ENCODE measurements around the gene HLF. TPM values are rescaled to one million over a fixed set of nuclear protein-coding genes. Genes with fewer than 3 reads are reported as not detected.
A peak's percentile ranks its signal among the peaks of the same experiment; 100 is the strongest.

Gene HLF
- total RNA-seq, 3 donors from 2014 or later: 11.8 to 21.4 (median 13.4) TPM

DNA sequence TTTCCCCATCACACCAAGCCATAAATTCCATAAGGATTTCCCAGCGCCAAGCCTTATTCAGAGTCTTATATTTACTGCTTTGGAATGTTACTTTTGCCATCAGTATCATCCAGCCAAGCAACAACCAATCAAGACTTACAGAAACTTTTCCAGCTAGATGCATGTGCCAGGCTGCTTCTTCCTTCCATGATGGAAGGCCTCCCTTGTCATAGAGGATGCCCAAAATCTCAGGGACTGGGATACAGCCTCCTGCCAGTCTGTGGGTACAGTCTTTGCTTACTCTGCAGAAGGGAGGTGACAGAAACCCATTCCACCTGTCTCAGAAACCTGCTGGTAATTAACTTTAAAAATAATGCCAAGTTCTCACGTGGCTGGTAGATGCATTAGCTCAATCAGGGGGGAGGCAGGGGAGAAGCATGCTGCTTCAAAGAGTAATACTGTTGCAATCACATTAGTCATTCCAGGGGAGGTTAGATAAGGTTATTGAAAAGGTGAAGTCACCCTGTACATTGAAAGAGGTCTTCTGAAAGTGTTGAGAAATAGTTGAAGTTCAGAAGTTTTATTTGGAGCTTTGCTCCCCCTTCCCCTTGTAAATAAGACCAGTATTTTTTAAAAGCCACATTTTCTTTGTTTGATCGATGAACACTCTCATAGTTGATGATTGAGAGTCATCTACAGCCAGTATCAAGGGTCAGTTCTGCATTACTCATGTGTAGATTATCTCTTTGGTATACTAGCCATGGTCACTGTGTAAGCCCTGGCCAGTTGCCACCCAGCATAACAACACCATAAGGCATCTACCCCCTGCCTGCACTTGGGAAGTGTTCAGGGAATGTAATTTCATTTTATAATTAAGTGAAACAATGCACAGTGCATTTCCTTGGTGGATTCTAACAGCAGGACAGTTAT is 22.2 kb downstream of the HLF start:
- no peak overlapping the region for H3K4me3 ChIP-seq
- H3K36me3 ChIP-seq: no peaks in the 10 kb centered on the region
- H3K9me3 ChIP-seq: no peaks in the 10 kb centered on the region
- H3K27me3 ChIP-seq: no peaks in the 10 kb centered on the region
- TF ChIP-seq, protein P1, sequence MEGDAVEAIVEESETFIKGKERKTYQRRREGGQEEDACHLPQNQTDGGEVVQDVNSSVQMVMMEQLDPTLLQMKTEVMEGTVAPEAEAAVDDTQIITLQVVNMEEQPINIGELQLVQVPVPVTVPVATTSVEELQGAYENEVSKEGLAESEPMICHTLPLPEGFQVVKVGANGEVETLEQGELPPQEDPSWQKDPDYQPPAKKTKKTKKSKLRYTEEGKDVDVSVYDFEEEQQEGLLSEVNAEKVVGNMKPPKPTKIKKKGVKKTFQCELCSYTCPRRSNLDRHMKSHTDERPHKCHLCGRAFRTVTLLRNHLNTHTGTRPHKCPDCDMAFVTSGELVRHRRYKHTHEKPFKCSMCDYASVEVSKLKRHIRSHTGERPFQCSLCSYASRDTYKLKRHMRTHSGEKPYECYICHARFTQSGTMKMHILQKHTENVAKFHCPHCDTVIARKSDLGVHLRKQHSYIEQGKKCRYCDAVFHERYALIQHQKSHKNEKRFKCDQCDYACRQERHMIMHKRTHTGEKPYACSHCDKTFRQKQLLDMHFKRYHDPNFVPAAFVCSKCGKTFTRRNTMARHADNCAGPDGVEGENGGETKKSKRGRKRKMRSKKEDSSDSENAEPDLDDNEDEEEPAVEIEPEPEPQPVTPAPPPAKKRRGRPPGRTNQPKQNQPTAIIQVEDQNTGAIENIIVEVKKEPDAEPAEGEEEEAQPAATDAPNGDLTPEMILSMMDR (IDR thresholded peaks at IDR 0.05): no peak
- no peak for TF ChIP-seq POLR2A (IDR thresholded peaks at IDR 0.05)
- TF ChIP-seq POLR2AphosphoS5 (IDR thresholded peaks at IDR 0.05): no peak
- H3K4me1 ChIP-seq: peaks cover 6 to 19% of the 10 kb centered on the region in 2 donors
- intact Hi-C loops (cut with DNase I; ENCODE audit: low total_unique reads): no loop called here
- no peak for DNase-seq (ENCODE audit: low spot score in 2 of 2)
- peak overlapping the region; percentile 91 to 92 for H3K27ac ChIP-seq

GRCh38 chr17:55288356-55289105 is 23.8 kb downstream of the HLF start:
- Histone ChIP-seq H3K27ac (peak overlapping the region in 1 of 2 donors; percentile 17), H3K4me1 (peaks cover 6 to 19% of the 10 kb centered on the region in 2 donors), H3K27me3 (no peaks in the 10 kb centered on the region), H3K9me3 (no peaks in the 10 kb centered on the region), H3K4me3 (no peak overlapping the region), H3K36me3 (no peaks in the 10 kb centered on the region)
- intact Hi-C loops (cut with DNase I; ENCODE audit: low total_unique reads): no loop called here
- TF ChIP-seq POLR2AphosphoS5 (IDR thresholded peaks at IDR 0.05): no peak
- no peak for TF ChIP-seq POLR2A (IDR thresholded peaks at IDR 0.05)
- TF ChIP-seq, protein P1 (IDR thresholded peaks at IDR 0.05): no peak
- DNase-seq (ENCODE audit: low spot score in 2 of 2): no peak

DNA sequence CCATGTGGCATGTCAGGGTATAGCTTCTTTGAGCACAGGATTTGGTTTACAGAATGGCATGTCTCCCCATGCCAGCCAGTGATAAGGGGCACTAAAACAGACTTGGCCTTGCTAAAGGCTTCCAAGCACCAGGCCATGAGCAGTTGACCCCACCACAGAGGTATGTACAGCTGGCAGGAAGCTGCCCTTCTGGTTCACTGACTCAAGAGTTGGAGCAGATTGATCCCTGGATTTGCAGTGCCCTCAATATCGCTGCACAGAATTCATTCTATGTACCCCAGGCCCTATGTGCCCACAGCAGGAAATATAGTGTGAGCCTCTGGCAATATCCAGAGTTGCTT is 24.3 kb downstream of the HLF start:
- Histone ChIP-seq H3K4me1 (peaks cover 6 to 18% of the 10 kb centered on the region in 2 donors), H3K4me3 (no peak overlapping the region), H3K9me3 (no peaks in the 10 kb centered on the region), H3K36me3 (no peaks in the 10 kb centered on the region), H3K27ac (peak overlapping the region in 1 of 2 donors; percentile 9), H3K27me3 (no peaks in the 10 kb centered on the region)
- TF ChIP-seq POLR2AphosphoS5 (IDR thresholded peaks at IDR 0.05) (no peak), POLR2A (IDR thresholded peaks at IDR 0.05) (no peak)
- TF ChIP-seq, protein P1 (IDR thresholded peaks at IDR 0.05): no peak
- intact Hi-C loops (cut with DNase I; ENCODE audit: low total_unique reads): no loop called here
- DNase-seq (ENCODE audit: low spot score in 2 of 2): no peak

DNA sequence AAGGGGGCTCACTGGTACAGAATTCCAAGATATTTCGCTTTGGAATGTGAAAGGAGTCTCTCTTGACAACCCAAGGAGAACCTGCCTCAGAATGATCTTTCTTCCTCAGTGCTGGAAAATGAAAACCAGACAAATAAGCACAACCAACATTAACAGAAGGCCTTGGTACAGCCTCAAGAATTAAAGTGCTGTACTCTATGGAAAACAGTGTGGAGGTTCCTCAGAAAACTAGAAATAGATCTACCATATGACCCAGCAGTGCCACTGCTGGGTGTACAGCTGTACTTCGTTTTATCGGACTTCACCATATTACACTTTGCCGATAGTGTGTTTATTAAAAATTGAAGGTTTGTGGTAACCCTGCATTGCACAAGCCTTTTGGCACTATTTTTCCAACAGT is 25.2 kb downstream of the HLF start:
- TF ChIP-seq, protein P1 (IDR thresholded peaks at IDR 0.05): no peak
- TF ChIP-seq POLR2A (IDR thresholded peaks at IDR 0.05) (no peak), POLR2AphosphoS5 (IDR thresholded peaks at IDR 0.05) (no peak)
- Histone ChIP-seq H3K36me3 (no peaks in the 10 kb centered on the region), H3K27me3 (no peaks in the 10 kb centered on the region), H3K4me1 (peaks cover 0 to 9% of the 10 kb centered on the region in 2 donors), H3K27ac (no peak overlapping the region), H3K9me3 (no peaks in the 10 kb centered on the region), H3K4me3 (no peak overlapping the region)
- intact Hi-C loops (cut with DNase I; ENCODE audit: low total_unique reads): no loop called here
- no peak for DNase-seq (ENCODE audit: low spot score in 2 of 2)
